Endothelial cell of umbilical vein (primary cell): Measurements from ENCODE around the gene VSNL1. TPM values are rescaled to one million over a fixed set of nuclear protein-coding genes. Genes with fewer than 3 reads are reported as not detected.

Experiments used
- BruUV-seq: library from RNA; stranded (reverse); fragments of 400-500 nt; replicated peaks from 2 replicates; lab custom pipeline; 2021; lab: Mats Ljungman, UMichigan
- CTCF ChIA-PET: fragments of 300-600, 350-600 bp; sonication (Branson Sonifier 250); formaldehyde crosslinking; loops from one replicate; lab custom pipeline; 2021; ENCODE audit warnings: antibody characterized with exemption, inconsistent platforms; lab: Charles Lee
- POLR2A ChIA-PET: fragments of 300-600, 350-600 bp; sonication (Branson Sonifier 250); formaldehyde crosslinking; loops from one replicate; lab custom pipeline; 2021; ENCODE audit warnings: antibody characterized with exemption, inconsistent platforms; lab: Charles Lee
- DNase-seq: peaks from one replicate; pipeline ENCODE4 v3.0.0-alpha.2; 2011; ENCODE audit warnings: low read depth, low spot score
- FAIRE-seq: peaks from 2 replicates; lab custom pipeline; 2011; peaks lifted over from hg19 to GRCh38; lab: Jason Lieb, UNC
- H2AFZ ChIP-seq: 2 replicates; pipeline ENCODE4 v1.6.0; 2012; ENCODE audit warnings: low read depth, low read length, control low read depth, inconsistent platforms
- H3K27ac ChIP-seq: 2 replicates; pipeline ENCODE4 v1.5.1; 2011; ENCODE audit warnings: low read depth, mild to moderate bottlenecking, control low read depth, low read length, moderate library complexity; ENCODE audit not compliant: insufficient read depth
- H3K27me3 ChIP-seq, 2 experiments: 2 replicates each; pipeline versions ENCODE4 v1.6.0 to v1.6.1; 2011; ENCODE audit warnings: low read length in 2 of 2, mixed read lengths in 1 of 2; ENCODE audit not compliant: control insufficient read depth in 2 of 2, insufficient read depth in 2 of 2
- H3K36me3 ChIP-seq, 2 experiments: 2 replicates in 1 of 2; 3 replicates in 1 of 2; pipeline ENCODE4 v1.5.1; 2011; ENCODE audit warnings: low read length in 2 of 2, mild to moderate bottlenecking in 1 of 2, moderate library complexity in 1 of 2; ENCODE audit not compliant: control insufficient read depth in 2 of 2, insufficient read depth in 2 of 2; ENCODE audit errors: extremely low read depth in 1 of 2
- H3K4me1 ChIP-seq: 3 replicates; pipeline ENCODE4 v1.5.1; 2011; ENCODE audit warnings: mild to moderate bottlenecking, low read length; ENCODE audit not compliant: control insufficient read depth, insufficient read depth; ENCODE audit errors: extremely low read depth
- H3K4me2 ChIP-seq: 2 replicates; pipeline ENCODE4 v1.6.1; 2011; ENCODE audit warnings: low read length, control low read depth, mixed read lengths; ENCODE audit not compliant: insufficient read depth
- H3K4me3 ChIP-seq, 3 experiments: fragments of 200-600 bp in 1 of 3; sonication (generic), shearing (Covaris generic) in 1 of 3; replicated peaks in 1 of 3; 2 replicates each; pipeline ENCODE4 v1.5.1; 2011 to 2016; ENCODE audit warnings: control low read depth in 3 of 3, low read length in 3 of 3, mild to moderate bottlenecking in 2 of 3, inconsistent platforms in 1 of 3, low read depth in 1 of 3, moderate library complexity in 1 of 3; ENCODE audit not compliant: insufficient read depth in 1 of 3
- H3K79me2 ChIP-seq: 2 replicates; pipeline ENCODE4 v1.6.0; 2012; ENCODE audit warnings: low read length, inconsistent platforms; ENCODE audit not compliant: control insufficient read depth, insufficient read depth
- H3K9ac ChIP-seq: replicated peaks from 2 replicates; pipeline ENCODE3; 2011; ENCODE audit warnings: low read length, control low read depth; ENCODE audit not compliant: insufficient read depth; ENCODE audit errors: extremely low read depth
- H3K9me1 ChIP-seq: replicated peaks from 3 replicates; pipeline ENCODE4 v1.6.0; 2011; ENCODE audit warnings: mild to moderate bottlenecking, low read length; ENCODE audit not compliant: control insufficient read depth, insufficient read depth; ENCODE audit errors: extremely low read depth
- H3K9me3 ChIP-seq: replicated peaks from 2 replicates; pipeline ENCODE4 v1.5.1; 2012; ENCODE audit warnings: low read length, inconsistent platforms; ENCODE audit not compliant: control insufficient read depth, insufficient read depth
- H4K20me1 ChIP-seq: replicated peaks from 2 replicates; pipeline ENCODE3; 2011; ENCODE audit warnings: mild to moderate bottlenecking, low read length; ENCODE audit not compliant: control insufficient read depth, insufficient read depth; ENCODE audit errors: extremely low read depth
- CTCF ChIP-seq, 2 donors: IDR thresholded peaks; 1 replicate in 1 of 2; 2 replicates in 1 of 2; pipeline ENCODE4 v1.5.1; 2011; ENCODE audit warnings: low read length in 2 of 2, mild to moderate bottlenecking in 2 of 2, moderate library complexity in 2 of 2, control low read depth in 1 of 2, inconsistent platforms in 1 of 2, low read depth in 1 of 2; ENCODE audit not compliant: insufficient read depth in 1 of 2; ENCODE audit errors: extremely low read depth in 1 of 2
- EZH2 ChIP-seq: IDR thresholded peaks from 2 replicates; pipeline ENCODE4 v1.6.1; 2012; ENCODE audit warnings: borderline replicate concordance, low read depth, mild to moderate bottlenecking, moderate library complexity, low read length, inconsistent platforms; ENCODE audit not compliant: severe bottlenecking
- FOS ChIP-seq: IDR thresholded peaks from 2 replicates; pipeline ENCODE4 v1.6.1; 2011; ENCODE audit warnings: mild to moderate bottlenecking, low read length, moderate library complexity, borderline replicate concordance; ENCODE audit not compliant: insufficient read depth
- GATA2 ChIP-seq: IDR thresholded peaks from 2 replicates; pipeline ENCODE4 v1.7.0; 2011; ENCODE audit warnings: low read depth, mild to moderate bottlenecking, moderate library complexity, mixed read lengths, low read length; ENCODE audit not compliant: insufficient read length, insufficient read depth
- JUN ChIP-seq: IDR thresholded peaks from 2 replicates; pipeline ENCODE4 v1.6.1; 2011; ENCODE audit warnings: borderline replicate concordance, low read depth; ENCODE audit not compliant: insufficient read length, insufficient read depth
- MAX ChIP-seq: IDR thresholded peaks from 2 replicates; pipeline ENCODE4 v1.6.1; 2011; ENCODE audit not compliant: insufficient read depth, insufficient read length
- MYC ChIP-seq: IDR thresholded peaks from one replicate; pipeline ENCODE4 v1.6.1; 2011; ENCODE audit warnings: mild to moderate bottlenecking, low read depth, low read length
- POLR2A ChIP-seq: IDR thresholded peaks from 2 replicates; pipeline ENCODE4 v1.6.1; 2012; ENCODE audit warnings: low read depth, mild to moderate bottlenecking, control low read depth, low read length
- POLR2AphosphoS5 ChIP-seq: IDR thresholded peaks from 2 replicates; pipeline ENCODE4 v1.6.1; 2012; ENCODE audit warnings: low read depth, mild to moderate bottlenecking, control low read depth, low read length, moderate library complexity; ENCODE audit not compliant: insufficient read depth
- dilution Hi-C: fragments of 300-500 bp; cut with MboI; formaldehyde crosslinking; loops from one replicate; pipeline ENCODE4 v1.15.0; 2019; ENCODE audit warnings: low sequenced_read_pairs; ENCODE audit not compliant: extremely low pct_ligation_motif_present
- intact Hi-C: fragments of 100-400 bp; cut with micrococcal nuclease; formaldehyde crosslinking; loops from one replicate; pipeline ENCODE4 v1.10.0; 2022
- polyA plus RNA-seq, 4 experiments: library from polyadenylated mRNA; depleted of rRNA in 3 of 4; stranded (reverse) in 3 of 4; unstranded in 1 of 4; fragments of >200 nt; gene quantifications; 2 replicates each; pipeline versions ENCODE4 v1.2.1 to v1.2.3, GENCODE V29; 2011 to 2012; ENCODE audit warnings: missing spikeins in 1 of 4
- total RNA-seq: library from RNA; stranded (reverse); gene quantifications from 2 replicates; pipeline ENCODE4 v1.2.3, GENCODE V29; 2021

VSNL1 gene
- total and polyA plus RNA-seq, 2 donors (not counting 3 experiments of a cell fraction or from before 2014, with no cell fraction given) = not detected

GRCh38 chr2:17627434-17627833, 86.9 kb downstream of the VSNL1 start:
- Histone ChIP-seq H3K9me3 (no peaks in the 10 kb centered on the region), H3K27me3 (no peaks in the 10 kb centered on the region), H3K9ac (no peak overlapping the region), H3K79me2 (no peaks in the 10 kb centered on the region), H3K4me2 (no peak overlapping the region), H3K4me1 (no peaks in the 10 kb centered on the region), H2AFZ (no peak overlapping the region), H3K27ac (no peak overlapping the region), H3K9me1 (no peaks in the 10 kb centered on the region), H3K36me3 (no peaks in the 10 kb centered on the region), H4K20me1 (no peaks in the 10 kb centered on the region), H3K4me3 (no peak overlapping the region)
- dilution Hi-C loops (no loop called here), intact Hi-C loops (no loop called here)
- no TSS peak for BruUV-seq
- TF ChIP-seq CTCF (IDR thresholded peaks at IDR 0.05; ENCODE audit: extremely low read depth in 1 of 2, insufficient read depth in 1 of 2, low read depth in 1 of 2, low read length in 2 of 2) = no peak
- no peak for TF ChIP-seq MYC
- TF ChIP-seq JUN = no peak
- TF ChIP-seq FOS = no peak
- TF ChIP-seq POLR2AphosphoS5 = no peak
- no peak for TF ChIP-seq EZH2
- TF ChIP-seq GATA2 = no peak
- no peak for TF ChIP-seq MAX
- no peak for TF ChIP-seq POLR2A
- DNase-seq (no peak), FAIRE-seq (no peak)
- ChIA-PET CTCF (interaction anchor here (1.7 kb wide), 1 partner anchor 18 kb away, joined by 7 read pairs; no protein-coding TSS in a partner anchor), POLR2A (no interaction called here)
